Stomach smooth muscle (tissue), 2 donors: ENCODE data around the gene AKR1C2.
"Not testable (repeated sequence)": the region's sequence is repeated elsewhere in the genome, so short reads cannot be mapped to it uniquely, and the experiment has no call there.

Source experiments
- H3K27ac ChIP-seq: one replicate; pipeline ENCODE4 v1.7.0; 2013; ENCODE audit warnings: mild to moderate bottlenecking, low read length, inconsistent platforms
- H3K27me3 ChIP-seq, 2 donors: one replicate each; pipeline ENCODE4 v1.7.0; 2013; ENCODE audit warnings: low read length in 2 of 2; ENCODE audit not compliant: insufficient read depth in 2 of 2, control insufficient read depth in 1 of 2
- H3K36me3 ChIP-seq, 2 donors: one replicate each; pipeline ENCODE4 v1.7.0; 2013; ENCODE audit warnings: low read length in 2 of 2; ENCODE audit not compliant: control insufficient read depth in 2 of 2, insufficient read depth in 2 of 2
- H3K4me1 ChIP-seq: one replicate; pipeline ENCODE4 v1.7.0; 2013; ENCODE audit warnings: low read length; ENCODE audit not compliant: control insufficient read depth, insufficient read depth
- H3K4me3 ChIP-seq, 2 donors: one replicate each; pipeline ENCODE4 v1.7.0; 2013; ENCODE audit warnings: low read length in 2 of 2
- H3K9ac ChIP-seq, 2 donors: one replicate each; pipeline ENCODE4 v1.7.0; 2013; ENCODE audit warnings: low read length in 2 of 2, mild to moderate bottlenecking in 1 of 2
- H3K9me3 ChIP-seq, 2 donors: one replicate each; pipeline ENCODE4 v1.7.0; 2013; ENCODE audit warnings: low read length in 2 of 2; ENCODE audit not compliant: control insufficient read depth in 2 of 2
- donor health status: healthy.
- donor health status: Pancreatic carcinoma.

AKR1C2 gene

DNA sequence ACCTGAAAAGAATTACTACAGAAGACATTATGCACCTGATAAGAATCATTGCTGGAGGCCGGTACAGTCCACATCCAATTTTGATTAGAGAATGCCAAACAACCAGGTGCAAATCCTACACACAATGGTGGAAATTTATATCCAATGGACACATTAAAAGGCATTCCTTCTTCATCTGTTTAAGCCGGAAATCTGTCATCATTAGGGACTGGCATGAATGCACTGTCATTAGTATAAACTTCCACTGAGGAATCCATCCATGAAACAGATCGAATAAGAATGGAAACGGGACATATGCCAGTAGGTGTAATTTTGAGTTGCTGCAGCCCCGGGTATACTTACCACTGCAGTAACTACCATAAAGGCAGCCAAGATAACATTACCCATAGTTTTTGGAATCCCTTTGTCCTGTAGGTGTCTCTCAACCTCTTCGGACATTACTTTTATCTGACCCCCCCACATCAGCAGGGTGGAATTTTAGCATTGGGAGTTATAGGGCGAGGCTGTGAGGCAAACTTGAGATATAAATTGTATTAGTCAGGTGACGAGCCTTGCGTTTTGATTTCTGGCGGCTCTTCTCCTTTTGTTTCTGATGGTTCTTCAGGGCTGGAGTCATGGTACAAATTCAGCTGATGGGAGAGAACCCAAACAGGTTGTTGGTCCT lies 36.5 kb upstream of the AKR1C2 start:
- Histone ChIP-seq H3K9me3 (peaks cover 0 to 3% of the 10 kb centered on the region in 2 donors), H3K27me3 (no peaks in the 10 kb centered on the region), H3K9ac (no peak overlapping the region), H3K36me3 (no peaks in the 10 kb centered on the region), H3K4me1 (peaks cover 3% of the 10 kb centered on the region), H3K27ac (no peak overlapping the region), H3K4me3 (no peak overlapping the region)

DNA sequence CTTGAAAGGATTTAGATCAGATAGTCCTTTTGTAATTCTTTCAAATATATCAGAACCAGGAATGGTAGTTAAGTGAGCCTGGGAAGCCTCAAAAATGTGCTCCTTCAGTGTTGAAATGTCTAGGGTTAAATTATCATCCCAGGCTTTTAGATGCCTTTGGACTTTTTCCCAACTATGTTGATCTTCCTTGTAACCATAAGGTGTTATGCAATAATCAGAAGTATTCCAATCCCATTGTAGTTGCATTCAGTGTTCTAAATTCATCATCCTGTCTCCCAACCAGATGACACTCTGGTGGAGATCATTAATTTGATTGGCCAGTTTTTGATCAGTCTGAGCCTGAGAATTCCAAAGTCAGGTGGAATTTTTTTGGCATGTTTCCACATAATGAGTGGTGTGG lies 35.1 kb upstream of the AKR1C2 start:
- Histone ChIP-seq H3K4me1 (peaks cover 3% of the 10 kb centered on the region), H3K27ac (no peak overlapping the region), H3K9ac (no peak overlapping the region), H3K4me3 (no peak overlapping the region), H3K36me3 (no peaks in the 10 kb centered on the region), H3K27me3 (no peaks in the 10 kb centered on the region), H3K9me3 (peaks cover 5 to 6% of the 10 kb centered on the region in 2 donors)

DNA sequence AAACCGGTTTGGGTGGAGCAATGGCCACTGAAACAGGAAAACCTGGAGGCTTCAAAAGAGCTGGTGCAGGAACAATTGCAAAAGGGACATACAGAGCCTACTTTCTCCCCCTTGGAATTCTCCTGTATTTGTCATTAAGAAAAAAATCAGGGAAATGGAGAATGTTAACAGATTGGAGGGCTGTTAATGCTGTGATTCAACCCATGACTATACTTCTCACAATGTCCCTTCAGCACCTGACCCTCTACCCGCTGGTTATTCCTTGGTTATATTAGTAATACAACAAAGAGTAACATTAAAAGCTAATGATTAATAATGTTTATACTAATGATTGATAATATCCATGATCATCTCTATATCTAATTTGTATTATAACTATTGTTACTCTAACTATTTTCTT lies 34.4 kb upstream of the AKR1C2 start:
- H3K4me1 ChIP-seq, result peaks cover 3% of the 10 kb centered on the region
- H3K9ac ChIP-seq, result no peak overlapping the region
- H3K9me3 ChIP-seq, result peaks cover 5 to 6% of the 10 kb centered on the region in 2 donors
- H3K4me3 ChIP-seq, result no peak overlapping the region
- no peaks in the 10 kb centered on the region for H3K36me3 ChIP-seq
- no peaks in the 10 kb centered on the region for H3K27me3 ChIP-seq
- H3K27ac ChIP-seq, result no peak overlapping the region

DNA sequence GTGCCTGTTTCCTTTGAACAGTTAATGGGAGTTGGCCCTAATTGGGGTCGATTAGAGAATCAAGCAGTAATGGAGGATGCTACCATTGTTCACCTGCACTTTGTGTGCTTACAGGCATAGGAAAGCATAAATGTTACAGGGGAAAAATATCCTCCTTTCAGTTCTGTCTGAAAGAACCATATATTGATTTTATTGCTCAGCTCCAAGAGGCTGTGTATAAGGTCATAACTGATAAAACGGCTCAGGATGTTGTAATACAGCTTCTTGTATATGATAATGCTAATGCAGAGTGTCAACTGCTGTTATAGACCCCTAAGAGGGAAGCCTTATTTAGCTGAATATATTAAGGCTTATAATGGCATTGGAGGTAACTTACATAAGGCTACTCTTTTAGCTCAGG lies 32.9 kb upstream of the AKR1C2 start:
- Histone ChIP-seq H3K4me1 (no peaks in the 10 kb centered on the region), H3K27ac (no peak overlapping the region), H3K36me3 (no peaks in the 10 kb centered on the region), H3K27me3 (no peaks in the 10 kb centered on the region), H3K4me3 (no peak overlapping the region), H3K9me3 (peaks cover 7 to 8% of the 10 kb centered on the region in 2 donors), H3K9ac (no peak overlapping the region)

DNA sequence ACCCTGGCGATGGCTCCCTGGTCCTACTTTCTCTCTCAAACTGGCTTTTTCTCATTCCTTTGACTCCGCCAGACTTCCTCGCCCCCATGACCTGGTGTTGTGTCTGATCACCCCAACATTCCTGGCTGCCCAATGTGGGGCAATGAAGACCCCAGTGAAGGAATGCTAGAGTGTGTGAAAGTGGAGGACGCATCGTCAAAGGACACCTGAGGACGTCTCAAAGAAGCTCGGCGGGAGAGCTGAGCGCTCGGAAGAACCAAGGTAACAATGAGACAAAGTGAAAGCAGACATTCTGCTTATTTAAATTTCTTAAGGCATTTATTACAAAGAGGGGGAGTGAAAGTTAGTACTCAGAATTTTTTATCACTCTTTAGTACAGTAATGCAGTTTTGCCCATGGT lies 31.7 kb upstream of the AKR1C2 start:
- Histone ChIP-seq H3K27ac (no peak overlapping the region), H3K36me3 (no peaks in the 10 kb centered on the region), H3K9ac (no peak overlapping the region), H3K27me3 (no peaks in the 10 kb centered on the region), H3K4me1 (no peaks in the 10 kb centered on the region), H3K4me3 (no peak overlapping the region), H3K9me3 (peaks cover 8 to 9% of the 10 kb centered on the region in 2 donors)

DNA sequence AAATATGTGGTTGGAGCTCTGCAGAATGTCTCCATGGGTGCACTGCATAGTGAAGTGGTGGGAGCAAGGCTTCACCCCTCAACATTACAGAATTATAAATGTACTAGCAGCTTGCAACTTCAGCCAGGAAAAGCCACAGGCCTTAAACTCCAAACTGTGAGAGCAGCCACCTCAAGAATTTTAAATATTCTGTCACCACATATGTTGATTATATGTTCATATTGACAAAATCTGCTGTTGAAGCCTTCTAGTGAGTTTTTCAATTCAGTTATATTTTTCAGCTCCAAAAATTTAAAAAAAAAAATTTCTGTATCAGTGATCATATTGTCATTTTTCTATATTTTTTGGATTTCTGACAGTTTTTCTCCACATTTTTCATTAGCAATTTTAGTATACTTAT lies 30.9 kb upstream of the AKR1C2 start:
- Histone ChIP-seq H3K4me3 (no peak overlapping the region), H3K27ac (no peak overlapping the region), H3K9me3 (peaks cover 8 to 9% of the 10 kb centered on the region in 2 donors), H3K36me3 (no peaks in the 10 kb centered on the region), H3K4me1 (no peaks in the 10 kb centered on the region), H3K27me3 (no peaks in the 10 kb centered on the region), H3K9ac (no peak overlapping the region)

DNA sequence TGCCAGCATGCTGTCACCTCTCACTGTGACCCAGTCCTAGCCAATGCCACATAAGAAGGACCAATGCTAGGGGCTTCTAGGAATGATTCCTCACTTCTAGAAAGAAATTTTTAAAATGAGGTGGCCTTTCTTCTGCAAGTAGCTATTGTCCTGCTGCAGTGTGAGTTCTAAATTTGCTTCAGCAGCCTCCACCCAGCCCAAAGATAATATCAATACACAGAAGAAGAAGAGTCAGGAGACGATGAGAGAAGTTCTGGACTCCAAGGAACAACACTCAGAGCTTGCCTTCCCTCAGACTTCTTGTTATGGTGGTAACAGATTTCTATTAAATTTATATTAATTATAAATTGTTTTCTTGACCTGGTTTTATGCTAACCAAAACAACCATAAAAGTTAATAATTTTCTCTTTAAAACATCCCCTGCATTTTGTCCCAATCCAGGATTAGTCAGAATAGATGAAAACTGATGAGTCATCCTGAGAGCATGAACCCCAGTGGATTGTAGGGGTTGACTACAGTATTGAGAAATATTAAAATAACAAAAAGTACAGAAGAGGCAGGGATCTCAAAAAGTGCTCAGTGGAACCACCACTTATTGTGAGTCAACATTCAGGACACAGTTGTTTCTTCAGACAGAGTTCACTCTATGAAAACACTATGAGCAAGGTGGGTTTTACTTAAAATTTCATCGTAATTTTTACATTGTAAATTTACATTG lies 29.6 kb upstream of the AKR1C2 start:
- Histone ChIP-seq H3K36me3 (no peaks in the 10 kb centered on the region), H3K9ac (no peak overlapping the region), H3K4me3 (no peak overlapping the region), H3K9me3 (peaks cover 8 to 9% of the 10 kb centered on the region in 2 donors), H3K4me1 (no peaks in the 10 kb centered on the region), H3K27ac (no peak overlapping the region), H3K27me3 (no peaks in the 10 kb centered on the region)

DNA sequence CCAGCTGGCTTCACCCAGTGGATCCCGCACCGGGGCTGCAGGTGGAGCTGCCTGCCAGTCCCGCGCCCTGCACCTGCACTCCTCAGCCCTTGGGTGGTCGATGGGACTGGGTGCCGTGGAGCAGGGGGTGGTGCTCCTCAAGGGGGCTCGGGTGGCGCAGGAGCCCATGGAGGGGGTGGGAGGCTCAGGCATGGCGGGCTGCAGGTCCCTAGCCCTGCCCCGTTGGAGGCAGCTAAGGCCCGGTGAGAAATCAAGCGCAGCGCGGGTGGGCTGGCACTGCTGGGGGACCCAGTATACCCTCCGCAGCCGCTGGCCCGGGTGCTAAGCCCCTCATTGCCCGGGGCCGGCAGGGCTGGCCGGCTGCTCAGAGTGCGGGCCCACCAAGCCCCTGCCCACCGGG lies 28.8 kb upstream of the AKR1C2 start:
- not testable (repeated sequence) for H3K4me1 ChIP-seq, H3K27ac ChIP-seq, H3K9me3 ChIP-seq, H3K4me3 ChIP-seq, H3K36me3 ChIP-seq, H3K27me3 ChIP-seq, H3K9ac ChIP-seq

DNA sequence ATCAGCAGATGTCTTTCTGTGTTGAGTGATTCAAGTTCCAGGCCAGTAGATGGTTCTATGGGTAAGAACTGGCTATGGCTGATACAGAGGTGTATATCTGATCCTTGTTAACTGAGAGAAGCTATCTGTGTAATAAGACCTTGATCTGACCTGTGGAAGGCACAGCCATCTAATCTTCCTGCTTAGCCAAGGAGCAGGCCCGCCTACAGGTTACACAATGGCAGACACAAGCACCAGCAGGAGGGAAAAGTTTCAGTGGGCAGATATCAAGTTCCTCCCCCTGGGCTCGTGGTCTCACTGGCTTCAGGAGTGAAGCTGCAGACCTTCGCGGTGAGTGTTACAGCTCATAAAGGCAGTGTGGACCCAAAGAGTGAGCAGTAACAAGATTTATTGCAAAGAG lies 27.9 kb upstream of the AKR1C2 start:
- not testable (repeated sequence) for H3K27me3 ChIP-seq, H3K4me3 ChIP-seq, H3K9ac ChIP-seq, H3K36me3 ChIP-seq, H3K27ac ChIP-seq, H3K4me1 ChIP-seq, H3K9me3 ChIP-seq

DNA sequence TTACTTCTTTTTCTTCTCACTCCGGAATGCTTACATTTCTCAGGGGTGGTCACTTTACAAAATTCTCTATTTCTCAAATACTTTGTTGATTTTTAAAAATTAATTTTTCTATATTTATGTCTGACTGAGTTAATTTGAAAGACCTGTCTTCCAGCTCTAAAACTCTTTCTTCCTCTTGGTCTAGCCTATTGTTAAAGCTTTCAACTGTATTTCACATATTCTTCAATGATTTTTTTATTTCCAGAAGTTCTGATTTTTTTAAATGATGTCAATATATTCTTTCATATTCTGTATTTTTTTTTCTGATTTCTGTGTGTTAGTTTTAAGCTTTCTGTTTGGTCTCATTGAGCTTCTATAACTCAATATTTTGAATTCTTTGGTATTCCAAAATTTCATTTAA lies 27.3 kb upstream of the AKR1C2 start:
- Histone ChIP-seq H3K4me3 (no peak overlapping the region), H3K36me3 (no peaks in the 10 kb centered on the region), H3K9me3 (peaks cover 8 to 9% of the 10 kb centered on the region in 2 donors), H3K27ac (no peak overlapping the region), H3K4me1 (no peaks in the 10 kb centered on the region), H3K9ac (no peak overlapping the region), H3K27me3 (no peaks in the 10 kb centered on the region)

DNA sequence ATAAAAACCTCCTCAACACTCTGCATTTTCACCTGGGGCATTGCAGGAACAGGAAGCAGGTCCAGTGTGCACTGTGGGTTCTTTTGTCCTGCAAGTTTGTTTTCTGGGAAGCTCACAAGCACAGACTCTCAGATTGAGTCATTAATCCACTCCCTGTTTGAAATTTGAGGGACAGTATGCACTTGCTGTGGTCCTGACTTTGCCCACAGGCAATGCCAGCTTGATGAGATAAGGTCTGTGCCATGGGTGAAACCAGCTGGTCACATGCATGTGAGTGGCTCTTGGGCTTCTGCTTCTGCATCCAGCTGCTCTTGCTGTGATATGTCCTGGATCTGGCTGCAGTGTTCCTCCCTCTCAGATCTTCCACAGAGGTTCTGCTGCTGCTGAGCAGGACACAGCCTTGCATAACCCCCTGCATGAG lies 21.8 kb upstream of the AKR1C2 start:
- H3K9me3 ChIP-seq, H3K27me3 ChIP-seq, H3K4me3 ChIP-seq, H3K9ac ChIP-seq, H3K4me1 ChIP-seq, H3K36me3 ChIP-seq, H3K27ac ChIP-seq: not testable (repeated sequence)
